ENCODE results near the gene GON4L. TPM values are rescaled to one million over a fixed set of nuclear protein-coding genes. Genes with fewer than 3 reads are reported as not detected.

Gene GON4L
- total and polyA plus RNA-seq, 2 of the 4 experiments (the other 2 are of a cell fraction) = 21.2 to 30.3 TPM

GRCh38 chr1:155859234-155859829, 2.3 kb upstream of the GON4L start, which contains the start of gene SYT11:
Gene SYT11, plus strand, starts transcription at chr1:155859567. Its CDS starts 195 bp downstream, at chr1:155859762.
- POLR2A ChIA-PET (ENCODE audit: unreplicated experiment) = interaction anchor here (1.0 kb wide), 1 partner anchor 10 kb away, joined by 4 read pairs; no protein-coding TSS in a partner anchor
- peak within 1 kb of the TSS; percentile 91 for H2AK5ac ChIP-seq (ENCODE audit: low read depth, low read length)
- peak within 1 kb of the TSS; percentile 83 for H3K9ac ChIP-seq (ENCODE audit: low read depth, low read length)
- CTCF ChIA-PET = no interaction called here
- peaks cover 9 to 64% of the 10 kb centered on the region in 2 experiments for H3K79me1 ChIP-seq (ENCODE audit: low read depth in 1 of 2, low read length in 2 of 2)
- H3K56ac ChIP-seq (ENCODE audit: extremely low read depth, insufficient read depth, low read length) = peak within 1 kb of the TSS; percentile 79
- no peaks in the 10 kb centered on the region for H3K9me3 ChIP-seq (ENCODE audit: control insufficient read depth, insufficient read depth, low read length)
- H3K4me2 ChIP-seq (ENCODE audit: low read depth, low read length) = peak within 1 kb of the TSS; percentile 82
- WGBS, 2 experiments (ENCODE audit: extremely low coverage in 2 of 2, insufficient read length in 1 of 2) = 3% methylated on average over 18 of the region's 33 CpGs; no CpG with 5 or more reads in 1 of the 2 experiments
- TF ChIP-seq MXI1 (IDR thresholded peaks at IDR 0.05; ENCODE audit: borderline replicate concordance, low read depth, low read length) (no peak), RCOR1 (IDR thresholded peaks at IDR 0.05; ENCODE audit: insufficient replicate concordance, low read length) (peak; percentile 91), NFE2L2 (IDR thresholded peaks at IDR 0.05; ENCODE audit: low read depth, low read length) (no peak), FOS (IDR thresholded peaks at IDR 0.05; ENCODE audit: low read depth, low read length) (no peak), POLR2A (IDR thresholded peaks at IDR 0.05; ENCODE audit: low read depth, low read length) (no peak), MAZ (IDR thresholded peaks at IDR 0.05; ENCODE audit: borderline replicate concordance, low read depth, low read length) (peak; percentile 44; the same call in 1 of the 2 replicates), CEBPB (IDR thresholded peaks at IDR 0.05; ENCODE audit: low read depth, low read length) (peak; percentile 77), SMC3 (IDR thresholded peaks at IDR 0.05; ENCODE audit: low read depth, low read length) (no peak)
- H3K4ac ChIP-seq (ENCODE audit: low read depth, low read length) = peak within 1 kb of the TSS; percentile 80
- peak within 1 kb of the TSS; percentile 81 for H3K18ac ChIP-seq (ENCODE audit: low read depth, low read length)
- no TSS peak for BruUV-seq (replicated peaks)
- H2AFZ ChIP-seq (replicated peaks; ENCODE audit: low read length, poor library complexity) = peak within 1 kb of the TSS; percentile 91
- peak within 1 kb of the TSS; percentile 7; the same call in 1 of the 3 replicates for H2BK15ac ChIP-seq (ENCODE audit: low read depth, low read length)
- H3K14ac ChIP-seq (replicated peaks; ENCODE audit: low read depth, low read length) = peak within 1 kb of the TSS; percentile 90
- H4K8ac ChIP-seq (ENCODE audit: low read depth in 2 of 2, low read length in 2 of 2) = peak within 1 kb of the TSS; percentile 93 to 95
- in situ Hi-C loops (cut with MboI; ENCODE audit: low sequenced_read_pairs) = no loop called here
- peak within 1 kb of the TSS; percentile 92 for H2BK5ac ChIP-seq (ENCODE audit: low read depth, low read length, poor library complexity, severe bottlenecking)
- H4K5ac ChIP-seq (ENCODE audit: low read depth, low read length) = peak within 1 kb of the TSS; percentile 95
- intact Hi-C loops (cut with micrococcal nuclease) = no loop called here
- H3K9me1 ChIP-seq (ENCODE audit: insufficient read depth, low read length) = peaks cover 10% of the 10 kb centered on the region
- H4K20me1 ChIP-seq (ENCODE audit: insufficient read depth, low read length) = no peaks in the 10 kb centered on the region
- H3K27me3 ChIP-seq (ENCODE audit: control insufficient read depth, insufficient read depth, low read length) = no peaks in the 10 kb centered on the region
- peaks cover under 1% of the 10 kb centered on the region for H3K36me3 ChIP-seq (ENCODE audit: control insufficient read depth, insufficient read depth, low read length)
- H3K4me1 ChIP-seq (ENCODE audit: control insufficient read depth, insufficient read depth, low read length) = no peaks in the 10 kb centered on the region; the same call in 1 of the 2 replicates
- DNase-seq (peak; percentile 94), ATAC-seq (ENCODE audit: low read depth) (peak; percentile 87)
- H3K23ac ChIP-seq (ENCODE audit: low read depth, low read length) = peak within 1 kb of the TSS; percentile 90
- H2BK120ac ChIP-seq (ENCODE audit: low read depth, low read length) = peak within 1 kb of the TSS; percentile 57
- H4K91ac ChIP-seq (ENCODE audit: insufficient read depth, low read depth, low read length) = peak within 1 kb of the TSS; percentile 88
- peak within 1 kb of the TSS; percentile 95 for H3K27ac ChIP-seq (ENCODE audit: insufficient read depth, low read length)
- peak within 1 kb of the TSS; percentile 99 for H2AK9ac ChIP-seq (replicated peaks; ENCODE audit: low read depth, low read length, poor library complexity)
- peak within 1 kb of the TSS; percentile 28; the same call in 1 of the 2 replicates for H2BK20ac ChIP-seq (ENCODE audit: low read depth, low read length)
- dilution Hi-C loops (cut with HindIII; ENCODE audit: low sequenced_read_pairs, unreplicated experiment) = no loop called here
- peak within 1 kb of the TSS; percentile 50 for H3K4me3 ChIP-seq (ENCODE audit: insufficient read depth, low read depth, low read length)

Measured in IMR-90 (cell line).